Sigmoid colon (tissue), 4 donors: ENCODE measurements around the gene CNTFR.

ENCODE experiments used
- CTCF ChIP-seq, 4 experiments: fragments of 450-650 bp in 3 of 4; fragments of 200-600 bp in 1 of 4; IDR thresholded peaks; one replicate each; pipeline ENCODE4 v1.5.1; 2016 to 2019; ENCODE audit warnings: antibody characterized with exemption in 4 of 4, mild to moderate bottlenecking in 3 of 4, moderate library complexity in 2 of 4
- EP300 ChIP-seq, 4 donors: sonication (generic); formaldehyde crosslinking; IDR thresholded peaks; one replicate each; pipeline ENCODE4 v1.6.1; 2017; ENCODE audit warnings: antibody characterized with exemption in 4 of 4

GRCh38 chr9:34563262-34563661, 26.3 kb downstream of the CNTFR start:
- TF ChIP-seq EP300 (IDR thresholded peaks at IDR 0.05) (no peak), CTCF (IDR thresholded peaks at IDR 0.05) (no peak)
